DND-41 (cell line): ENCODE results near the gene PCBP1.
"Not testable (repeated sequence)": the region's sequence is repeated elsewhere in the genome, so short reads cannot be mapped to it uniquely, and the experiment has no call there.

Experiments used
- ATAC-seq: fragments of 200-7000 bp; cut with Tn5 transposase; 3 replicates; pipeline ENCODE4 v1.9.1; 2021; ENCODE audit warnings: low read depth; ENCODE audit not compliant: insufficient read depth
- DNase-seq: peaks from one replicate; pipeline ENCODE4 v3.0.0-alpha.2; 2020
- H2AFZ ChIP-seq: 2 replicates; pipeline ENCODE4 v1.6.0; 2012; ENCODE audit warnings: low read depth, low read length
- H3K27ac ChIP-seq: 2 replicates; pipeline ENCODE4 v1.5.1; 2012; ENCODE audit warnings: low read length, inconsistent platforms
- H3K27me3 ChIP-seq: fragments of 200-600 bp; sonication (generic); 2 replicates; pipeline ENCODE4 v1.6.0; 2012; ENCODE audit warnings: low read length, mild to moderate bottlenecking, inconsistent platforms; ENCODE audit not compliant: insufficient read depth, poor library complexity
- H3K36me3 ChIP-seq: 2 replicates; pipeline ENCODE4 v1.5.1; 2012; ENCODE audit warnings: low read length, inconsistent platforms; ENCODE audit not compliant: insufficient read depth
- H3K4me1 ChIP-seq: 2 replicates; pipeline ENCODE4 v1.5.1; 2012; ENCODE audit warnings: mild to moderate bottlenecking, low read length; ENCODE audit not compliant: insufficient read depth
- H3K4me2 ChIP-seq: 2 replicates; pipeline ENCODE4 v1.6.0; 2012; ENCODE audit warnings: mild to moderate bottlenecking, moderate library complexity, low read length, inconsistent platforms; ENCODE audit not compliant: insufficient read depth
- H3K4me3 ChIP-seq, 2 experiments: fragments of 200-600 bp in 1 of 2; shearing (Covaris generic) in 1 of 2; 2 replicates each; pipeline ENCODE4 v1.5.1; 2012 to 2016; ENCODE audit warnings: inconsistent platforms in 2 of 2, low read length in 2 of 2, mild to moderate bottlenecking in 2 of 2, low read depth in 1 of 2, moderate library complexity in 1 of 2
- H3K79me2 ChIP-seq: 2 replicates; pipeline ENCODE4 v1.6.0; 2012; ENCODE audit warnings: low read length, inconsistent platforms; ENCODE audit not compliant: insufficient read depth
- H3K9ac ChIP-seq: 2 replicates; pipeline ENCODE4 v1.6.0; 2012; ENCODE audit warnings: low read depth, mild to moderate bottlenecking, inconsistent platforms, low read length, moderate library complexity
- H3K9me3 ChIP-seq: 2 replicates; pipeline ENCODE4 v1.5.1; 2012; ENCODE audit warnings: low read length, moderate library complexity, mild to moderate bottlenecking, inconsistent platforms; ENCODE audit not compliant: insufficient read depth, severe bottlenecking
- H4K20me1 ChIP-seq: 2 replicates; pipeline ENCODE4 v1.6.0; 2012; ENCODE audit warnings: low read length; ENCODE audit not compliant: insufficient read depth
- CTCF ChIP-seq: IDR thresholded peaks from 2 replicates; pipeline ENCODE4 v1.5.1; 2012; ENCODE audit warnings: borderline replicate concordance, low read length, moderate library complexity, mild to moderate bottlenecking; ENCODE audit not compliant: poor library complexity, severe bottlenecking; ENCODE audit errors: extremely low read depth
- EZH2 ChIP-seq: IDR thresholded peaks from 3 replicates; pipeline ENCODE4 v1.6.1; 2012; ENCODE audit warnings: borderline replicate concordance, low read depth, mild to moderate bottlenecking, moderate library complexity, low read length, inconsistent platforms; ENCODE audit not compliant: severe bottlenecking

Gene PCBP1

GRCh38 chr2:70098032-70098431, 10.8 kb downstream of the PCBP1 start:
- ATAC-seq (no peak), DNase-seq (no peak)
- no peak for TF ChIP-seq CTCF
- TF ChIP-seq EZH2, result no peak
- Histone ChIP-seq H3K4me3 (no peak overlapping the region), H3K4me1 (peaks cover 25% of the 10 kb centered on the region), H3K36me3 (no peaks in the 10 kb centered on the region), H3K9me3 (no peaks in the 10 kb centered on the region), H4K20me1 (no peaks in the 10 kb centered on the region), H2AFZ (no peak overlapping the region), H3K9ac (no peak overlapping the region), H3K79me2 (peaks cover 19% of the 10 kb centered on the region), H3K4me2 (no peak overlapping the region), H3K27ac (no peak overlapping the region), H3K27me3 (no peaks in the 10 kb centered on the region)

GRCh38 chr2:70099270-70099669, 12.0 kb downstream of the PCBP1 start:
- no peaks in the 10 kb centered on the region for H3K9me3 ChIP-seq
- no peak overlapping the region for H3K4me2 ChIP-seq
- H4K20me1 ChIP-seq, result no peaks in the 10 kb centered on the region
- ATAC-seq, result no peak
- peaks cover 32% of the 10 kb centered on the region for H3K4me1 ChIP-seq
- H3K36me3 ChIP-seq, result no peaks in the 10 kb centered on the region
- TF ChIP-seq CTCF, result no peak
- no peak for TF ChIP-seq EZH2
- no peak for DNase-seq
- no peak overlapping the region for H2AFZ ChIP-seq
- no peak overlapping the region for H3K9ac ChIP-seq
- no peak overlapping the region for H3K27ac ChIP-seq
- H3K79me2 ChIP-seq, result peaks cover 14% of the 10 kb centered on the region
- H3K4me3 ChIP-seq, result no peak overlapping the region
- no peaks in the 10 kb centered on the region for H3K27me3 ChIP-seq

- H3K9me3 ChIP-seq, result no peaks in the 10 kb centered on the region
These were observed 13.9 kb downstream of the PCBP1 start for GRCh38 chr2:70101174-70101573.

GRCh38 chr2:70101686-70102085, 14.4 kb downstream of the PCBP1 start:
- not testable (repeated sequence) for H4K20me1 ChIP-seq, H3K27ac ChIP-seq, H3K79me2 ChIP-seq, H3K4me3 ChIP-seq, H3K9me3 ChIP-seq, H3K27me3 ChIP-seq, DNase-seq, H3K9ac ChIP-seq, H3K4me2 ChIP-seq, H2AFZ ChIP-seq, ATAC-seq, H3K36me3 ChIP-seq
- peaks cover 20% of the 10 kb centered on the region for H3K4me1 ChIP-seq

More at GRCh38 chr2:70101174-70101573, 13.9 kb downstream of the PCBP1 start:
- TF ChIP-seq EZH2, result no peak
- TF ChIP-seq CTCF, result no peak
- Histone ChIP-seq H3K27ac (no peak overlapping the region), H3K36me3 (no peaks in the 10 kb centered on the region), H3K4me1 (peaks cover 21% of the 10 kb centered on the region), H3K9ac (no peak overlapping the region), H3K79me2 (no peaks in the 10 kb centered on the region), H2AFZ (no peak overlapping the region), H3K4me3 (no peak overlapping the region), H4K20me1 (no peaks in the 10 kb centered on the region), H3K27me3 (no peaks in the 10 kb centered on the region), H3K4me2 (no peak overlapping the region)
- ATAC-seq, result no peak
- no peak for DNase-seq

GRCh38 chr2:70102323-70102905, 15.1 kb downstream of the PCBP1 start:
- H3K4me1 ChIP-seq, result peaks cover 20% of the 10 kb centered on the region
- not testable (repeated sequence) for DNase-seq, H3K9me3 ChIP-seq, H3K79me2 ChIP-seq, H3K27me3 ChIP-seq, H4K20me1 ChIP-seq, ATAC-seq, H2AFZ ChIP-seq, H3K4me3 ChIP-seq, H3K9ac ChIP-seq, H3K4me2 ChIP-seq, H3K27ac ChIP-seq, H3K36me3 ChIP-seq
